H1 (cell line): ENCODE measurements around the gene FPR2. TPM values are rescaled to one million over a fixed set of nuclear protein-coding genes. Genes with fewer than 3 reads are reported as not detected.

Experiments
- CTCF ChIA-PET: fragments of 300-600 bp; sonication (Branson Sonifier 250); formaldehyde crosslinking; loops from one replicate; lab custom pipeline; 2021; ENCODE audit not compliant: partially characterized antibody; lab: Charles Lee
- POLR2A ChIA-PET: fragments of 300-600 bp; sonication (Branson Sonifier 250); formaldehyde crosslinking; loops from one replicate; lab custom pipeline; 2021; ENCODE audit warnings: inconsistent platforms; ENCODE audit not compliant: partially characterized antibody; lab: Charles Lee
- DNase-seq, 2 experiments: peaks; one replicate each; pipeline versions ENCODE4 v3.0.0 to v3.0.0-alpha.2; 2010 to 2022; ENCODE audit warnings: low spot score in 2 of 2, low read depth in 1 of 2, mixed read lengths in 1 of 2
- FAIRE-seq: peaks from 2 replicates; lab custom pipeline; 2011; peaks lifted over from hg19 to GRCh38; lab: Jason Lieb, UNC
- H2AFZ ChIP-seq: 2 replicates; pipeline ENCODE4 v1.8.1; 2012; ENCODE audit warnings: low read length, inconsistent platforms
- H2AK5ac ChIP-seq: 2 replicates; pipeline ENCODE4 v1.6.1; 2013; ENCODE audit warnings: low read depth, low read length
- H2BK120ac ChIP-seq: replicated peaks from 2 replicates; pipeline ENCODE3; 2013; ENCODE audit warnings: low read depth, low read length, inconsistent platforms
- H2BK12ac ChIP-seq: 2 replicates; pipeline ENCODE4 v1.6.1; 2013; ENCODE audit warnings: low read depth, low read length
- H2BK15ac ChIP-seq: 2 replicates; pipeline ENCODE4 v1.6.1; 2013; ENCODE audit warnings: low read length
- H2BK20ac ChIP-seq: 2 replicates; pipeline ENCODE4 v1.6.1; 2013; ENCODE audit warnings: low read length
- H2BK5ac ChIP-seq: 2 replicates; pipeline ENCODE4 v1.6.1; 2013; ENCODE audit warnings: low read depth, low read length
- H3K14ac ChIP-seq: 2 replicates; pipeline ENCODE4 v1.6.1; 2013; ENCODE audit warnings: inconsistent platforms; ENCODE audit not compliant: insufficient read length
- H3K18ac ChIP-seq: 2 replicates; pipeline ENCODE4 v1.6.1; 2013; ENCODE audit warnings: low read length; ENCODE audit errors: extremely low read depth
- H3K23ac ChIP-seq: 2 replicates; pipeline ENCODE4 v1.6.1; 2013; ENCODE audit warnings: inconsistent platforms; ENCODE audit not compliant: insufficient read length
- H3K23me2 ChIP-seq: 2 replicates; pipeline ENCODE4 v1.6.1; 2013; ENCODE audit warnings: low read depth, low read length
- H3K27ac ChIP-seq: 2 replicates; pipeline ENCODE4 v1.6.1; 2011; ENCODE audit warnings: low read depth, low read length, inconsistent platforms
- H3K27me3 ChIP-seq, 4 experiments: replicated peaks in 1 of 4; 1 replicate in 1 of 4; 2 replicates in 3 of 4; pipeline versions ENCODE4 v1.6.1 to v1.8.1; 2011 to 2013; ENCODE audit warnings: low read length in 3 of 4, mild to moderate bottlenecking in 3 of 4, inconsistent platforms in 2 of 4, mixed read lengths in 2 of 4, moderate library complexity in 1 of 4; ENCODE audit not compliant: control insufficient read depth in 3 of 4, insufficient read depth in 3 of 4; ENCODE audit errors: extremely low read depth in 1 of 4
- H3K36me3 ChIP-seq, 4 experiments: 2 replicates each; pipeline versions ENCODE4 v1.6.1 to v1.8.1; 2011 to 2013; ENCODE audit warnings: mild to moderate bottlenecking in 4 of 4, low read length in 3 of 4, moderate library complexity in 2 of 4, control low read depth in 1 of 4, inconsistent platforms in 1 of 4; ENCODE audit not compliant: insufficient read depth in 4 of 4, control insufficient read depth in 2 of 4
- H3K4ac ChIP-seq: replicated peaks from 2 replicates; pipeline ENCODE3; 2013; ENCODE audit warnings: low read length, low read depth, mixed read lengths, inconsistent platforms; ENCODE audit not compliant: insufficient read length
- H3K4me1 ChIP-seq, 4 experiments: replicated peaks in 1 of 4; 1 replicate in 1 of 4; 2 replicates in 3 of 4; pipeline versions ENCODE4 v1.6.1 to v1.8.1; 2011 to 2013; ENCODE audit warnings: low read length in 3 of 4, inconsistent platforms in 2 of 4, mixed read lengths in 1 of 4; ENCODE audit not compliant: insufficient read depth in 4 of 4, control insufficient read depth in 3 of 4
- H3K4me2 ChIP-seq, 2 experiments: 2 replicates each; pipeline versions ENCODE4 v1.6.1 to v1.8.1; 2011 to 2013; ENCODE audit warnings: low read depth in 2 of 2, low read length in 2 of 2, control low read depth in 1 of 2, inconsistent platforms in 1 of 2, mild to moderate bottlenecking in 1 of 2; ENCODE audit not compliant: insufficient read depth in 1 of 2
- H3K4me3 ChIP-seq, 4 experiments: fragments of 200-600, 300-600 bp in 1 of 4; sonication (generic), shearing (Covaris generic), sonication (Bioruptor Twin) in 1 of 4; 2 replicates each; pipeline versions ENCODE4 v1.5.1 to v1.8.1; 2011 to 2016; ENCODE audit warnings: low read length in 4 of 4, low read depth in 3 of 4, control low read depth in 2 of 4, inconsistent platforms in 2 of 4, mild to moderate bottlenecking in 2 of 4, mixed read lengths in 1 of 4, moderate library complexity in 1 of 4; ENCODE audit not compliant: insufficient read depth in 2 of 4; ENCODE audit errors: extremely low read depth in 1 of 4
- H3K56ac ChIP-seq: replicated peaks from 2 replicates; pipeline ENCODE3; 2013; ENCODE audit warnings: low read depth, mild to moderate bottlenecking, mixed read lengths, low read length, inconsistent platforms; ENCODE audit not compliant: insufficient read length
- H3K79me1 ChIP-seq: 2 replicates; pipeline ENCODE4 v1.6.1; 2013; ENCODE audit warnings: low read depth, low read length, control low read depth
- H3K79me2 ChIP-seq, 2 experiments: 2 replicates each; pipeline versions ENCODE4 v1.6.1 to v1.8.1; 2012 to 2013; ENCODE audit warnings: low read length in 2 of 2, mild to moderate bottlenecking in 2 of 2, inconsistent platforms in 1 of 2; ENCODE audit not compliant: insufficient read depth in 2 of 2, control insufficient read depth in 1 of 2
- H3K9ac ChIP-seq, 4 experiments: replicated peaks in 1 of 4; 1 replicate in 1 of 4; 2 replicates in 3 of 4; pipeline versions ENCODE4 v1.6.1 to v1.8.1; 2011 to 2013; ENCODE audit warnings: low read depth in 3 of 4, low read length in 3 of 4, control low read depth in 2 of 4, mild to moderate bottlenecking in 2 of 4, moderate library complexity in 2 of 4, inconsistent platforms in 1 of 4; ENCODE audit errors: extremely low read depth in 1 of 4
- H3K9me3 ChIP-seq, 2 experiments: 2 replicates each; pipeline versions ENCODE4 v1.6.1 to v1.8.1; 2012 to 2013; ENCODE audit warnings: mild to moderate bottlenecking in 2 of 2, moderate library complexity in 2 of 2, control low read depth in 1 of 2, inconsistent platforms in 1 of 2, low read depth in 1 of 2, low read length in 1 of 2, mixed read lengths in 1 of 2; ENCODE audit not compliant: insufficient read depth in 2 of 2
- H4K20me1 ChIP-seq, 2 experiments: replicated peaks in 1 of 2; 2 replicates each; pipeline versions ENCODE3 to v1.8.1; 2011 to 2013; ENCODE audit warnings: inconsistent platforms in 2 of 2, low read length in 2 of 2, mild to moderate bottlenecking in 1 of 2; ENCODE audit not compliant: insufficient read depth in 2 of 2, control insufficient read depth in 1 of 2
- H4K5ac ChIP-seq: 2 replicates; pipeline ENCODE4 v1.6.1; 2013; ENCODE audit warnings: low read length, low read depth, mixed read lengths, inconsistent platforms; ENCODE audit not compliant: insufficient read length
- H4K8ac ChIP-seq: 2 replicates; pipeline ENCODE4 v1.8.0; 2013; ENCODE audit warnings: mild to moderate bottlenecking, moderate library complexity, low read length, inconsistent platforms; ENCODE audit not compliant: insufficient read depth; ENCODE audit errors: extremely low read depth
- H4K91ac ChIP-seq: replicated peaks from 2 replicates; pipeline ENCODE3; 2013; ENCODE audit warnings: low read length, mixed read lengths, inconsistent platforms; ENCODE audit not compliant: insufficient read length
- ATF3 ChIP-seq: IDR thresholded peaks from 2 replicates; pipeline ENCODE4 v1.6.1; 2011; ENCODE audit warnings: low read depth, mild to moderate bottlenecking, low read length; ENCODE audit not compliant: insufficient read depth
- BACH1 ChIP-seq: IDR thresholded peaks from 2 replicates; pipeline ENCODE4 v1.6.1; 2012; ENCODE audit warnings: low read length, improper control_type of control experiment
- CBX8 ChIP-seq: fragments of 300-800, 300-1000 bp; sonication (generic); IDR thresholded peaks from 2 replicates; pipeline ENCODE4 v1.7.1; 2016; ENCODE audit warnings: low read depth, low read length, borderline replicate concordance
- CEBPB ChIP-seq: IDR thresholded peaks from 2 replicates; pipeline ENCODE4 v1.6.1; 2012; ENCODE audit warnings: low read depth, low read length
- CHD1 ChIP-seq: IDR thresholded peaks from 2 replicates; pipeline ENCODE4 v1.6.1; 2012; ENCODE audit warnings: low read depth, low read length, improper control_type of control experiment
- CREB1 ChIP-seq: IDR thresholded peaks from 2 replicates; pipeline ENCODE4 v1.6.1; 2012; ENCODE audit warnings: inconsistent platforms
- KDM1A ChIP-seq: fragments of 200-600, 300-600 bp; sonication (generic); IDR thresholded peaks from 2 replicates; pipeline ENCODE4 v1.7.1; 2016; ENCODE audit warnings: mild to moderate bottlenecking, low read length, borderline replicate concordance
- PHF8 ChIP-seq: fragments of 200-600 bp; sonication (generic); conservative IDR thresholded peaks from 2 replicates; pipeline ENCODE4 v1.7.1; 2012; ENCODE audit warnings: low read depth, mild to moderate bottlenecking, inconsistent platforms, low read length, moderate library complexity
- RAD21 ChIP-seq, 2 experiments: IDR thresholded peaks in 1 of 2; conservative IDR thresholded peaks in 1 of 2; 2 replicates each; pipeline ENCODE4 v1.6.1; 2011; ENCODE audit warnings: low read depth in 2 of 2, low read length in 2 of 2, improper control_type of control experiment in 1 of 2, inconsistent platforms in 1 of 2, mild to moderate bottlenecking in 1 of 2, moderate library complexity in 1 of 2
- SAP30 ChIP-seq: fragments of 300-600 bp; sonication (generic); IDR thresholded peaks from 2 replicates; pipeline ENCODE4 v1.7.1; 2012; ENCODE audit warnings: low read length, moderate library complexity, mild to moderate bottlenecking, inconsistent platforms; ENCODE audit not compliant: insufficient read depth, insufficient replicate concordance
- SP4 ChIP-seq: IDR thresholded peaks from 2 replicates; pipeline ENCODE4 v1.6.1; 2012; ENCODE audit warnings: low read length, inconsistent platforms
- WGBS, 2 experiments: shearing (Covaris generic) in 1 of 2; methylation state at CpG; one replicate each; pipeline versions ENCODE4 v1.1.6 to v1.1.7; 2013 to 2015; ENCODE audit warnings: low lambda C conversion rate in 2 of 2, mixed read lengths in 2 of 2, inconsistent platforms in 1 of 2, low coverage in 1 of 2, missing lambda C conversion rate in 1 of 2; ENCODE audit not compliant: insufficient replicate concordance in 2 of 2, insufficient coverage in 1 of 2, insufficient read length in 1 of 2; ENCODE audit errors: extremely low coverage in 1 of 2, missing lambda C conversion rate in 1 of 2; 5-methylcytosine and 5-hydroxymethylcytosine counted together
- polyA plus RNA-seq, 7 experiments: library from polyadenylated mRNA; depleted of rRNA in 3 of 7; stranded (reverse) in 5 of 7; unstranded in 2 of 7; fragments of >200 nt in 5 of 7; fragments of 200-250 nt in 2 of 7; gene quantifications; 1 replicate in 5 of 7; 2 replicates in 1 of 7; 4 replicates in 1 of 7; pipeline versions ENCODE4 v1.2.1 to v1.2.3, GENCODE V29; 2011 to 2013; ENCODE audit warnings: missing spikeins in 2 of 7, mixed read lengths in 2 of 7
- total RNA-seq: library from RNA; stranded (reverse); fragmentation: NEBNext Ultra II Directional; extraction: Animal tissue kit (Norgen Biotek cat#: 25700); gene quantifications from 2 replicates; pipeline ENCODE4 v1.2.1, GENCODE V29; 2021

The FPR2 gene
- total and polyA plus RNA-seq, 2 of the 8 experiments (the other 6 are each of a cell fraction or from before 2014, with no cell fraction given) = 0.17 TPM; not detected in 1

GRCh38 chr19:51811344-51811743, 50.4 kb downstream of the FPR2 start:
- Histone ChIP-seq H3K4me2 (no peak overlapping the region), H3K4ac (no peak overlapping the region), H2BK120ac (no peak overlapping the region), H2BK12ac (no peak overlapping the region), H3K23ac (no peak overlapping the region), H3K27me3 (no peaks in the 10 kb centered on the region), H3K9ac (no peak overlapping the region), H4K91ac (no peak overlapping the region), H3K79me2 (no peaks in the 10 kb centered on the region), H4K8ac (no peak overlapping the region), H3K56ac (no peak overlapping the region), H2BK15ac (no peak overlapping the region), H2BK20ac (no peak overlapping the region), H3K23me2 (no peaks in the 10 kb centered on the region; the same call in 1 of the 2 replicates), H3K14ac (no peak overlapping the region), H3K4me3 (no peak overlapping the region), H2AFZ (no peak overlapping the region), H2AK5ac (no peak overlapping the region), H3K27ac (no peak overlapping the region), H3K36me3 (peaks cover 0 to 8% (median 0%) of the 10 kb centered on the region in 4 experiments; a peak in 2 of 8 replicates), H4K5ac (no peak overlapping the region), H2BK5ac (no peak overlapping the region), H3K18ac (no peak overlapping the region), H4K20me1 (no peaks in the 10 kb centered on the region), H3K4me1 (peaks cover 0 to 5% (median 1%) of the 10 kb centered on the region in 4 experiments; a peak in 3 of 7 replicates), H3K9me3 (peaks cover 20 to 41% of the 10 kb centered on the region in 2 experiments), H3K79me1 (no peaks in the 10 kb centered on the region)
- TF ChIP-seq KDM1A = no peak
- no peak for TF ChIP-seq SAP30
- TF ChIP-seq RAD21 (IDR thresholded peaks at IDR 0.05 in 1 of 2, conservative IDR thresholded peaks at IDR 0.05 in 1 of 2; ENCODE audit: low read depth in 2 of 2, low read length in 2 of 2) = no peak
- TF ChIP-seq PHF8 = no peak
- TF ChIP-seq CREB1 = no peak
- TF ChIP-seq SP4 = no peak
- no peak for TF ChIP-seq ATF3
- no peak for TF ChIP-seq CEBPB
- no peak for TF ChIP-seq CBX8
- TF ChIP-seq BACH1 = no peak
- no peak for TF ChIP-seq CHD1
- WGBS, 2 experiments = 85% methylated on average over 11 of the region's 11 CpGs; no CpG with 5 or more reads in 1 of the 2 experiments
- ChIA-PET POLR2A (no interaction called here), CTCF (no interaction called here)
- FAIRE-seq (no peak), DNase-seq (no peak)
